ENCODE results near the gene ARHGAP36. TPM values are rescaled to one million over a fixed set of nuclear protein-coding genes. Genes with fewer than 3 reads are reported as not detected.

Gene ARHGAP36
- total RNA-seq, 1 experiment from 2014 or later: 0.52 TPM

- no peak for TF ChIP-seq ATF2 (CRISPR knock-in tag; IDR thresholded peaks at IDR 0.05; ENCODE audit: borderline replicate concordance, low read depth)
- no peak for TF ChIP-seq PREB (CRISPR knock-in tag; IDR thresholded peaks at IDR 0.05; ENCODE audit: borderline replicate concordance)
- no peak for TF ChIP-seq MLX (CRISPR knock-in tag; IDR thresholded peaks at IDR 0.05)
Measured at GRCh38 chrX:131061306-131061705, 3.2 kb downstream of the ARHGAP36 start (continued).

- ATAC-seq: no peak
- H3K4me3 Mint-ChIP-seq: no peak overlapping the region
- POLR2A ChIA-PET: no interaction called here
- CTCF ChIA-PET: interaction anchor here (0.6 to 1.3 kb wide), 9 partner anchors 9 to 612 kb away, joined by 3 to 6 read pairs (median 5); no protein-coding TSS in a partner anchor
- H3K36me3 Mint-ChIP-seq: no peaks in the 10 kb centered on the region
- DNase-seq (ENCODE audit: low spot score): no peak
- H3K27me3 Mint-ChIP-seq (ENCODE audit: low read depth): peaks cover 27% of the 10 kb centered on the region
- H3K9me3 Mint-ChIP-seq: no peaks in the 10 kb centered on the region
- no peak overlapping the region for H3K27ac Mint-ChIP-seq
- peaks cover 26% of the 10 kb centered on the region for H3K4me1 Mint-ChIP-seq
- TF ChIP-seq SMAD3 (CRISPR knock-in tag; IDR thresholded peaks at IDR 0.05; ENCODE audit: borderline replicate concordance) (no peak), PRDM15 (CRISPR knock-in tag; IDR thresholded peaks at IDR 0.05) (no peak), IRF2 (CRISPR knock-in tag; IDR thresholded peaks at IDR 0.05; ENCODE audit: borderline replicate concordance, low read depth) (no peak), FOXP1 (CRISPR knock-in tag; IDR thresholded peaks at IDR 0.05; ENCODE audit: borderline replicate concordance) (no peak), CBFB (CRISPR knock-in tag; IDR thresholded peaks at IDR 0.05; ENCODE audit: low read depth) (no peak), AR (CRISPR knock-in tag; IDR thresholded peaks at IDR 0.05) (no peak), ELF4 (CRISPR knock-in tag; IDR thresholded peaks at IDR 0.05; ENCODE audit: low read depth) (no peak), SMAD4 (CRISPR knock-in tag; IDR thresholded peaks at IDR 0.05) (no peak), E2F1 (CRISPR knock-in tag; IDR thresholded peaks at IDR 0.05) (no peak), FOXP4 (CRISPR knock-in tag; IDR thresholded peaks at IDR 0.05) (no peak), JUN (CRISPR knock-in tag; IDR thresholded peaks at IDR 0.05) (no peak), HMGXB4 (CRISPR knock-in tag; IDR thresholded peaks at IDR 0.05) (no peak), ZNF512 (CRISPR knock-in tag; IDR thresholded peaks at IDR 0.05; ENCODE audit: borderline replicate concordance) (no peak), ETV6 (CRISPR knock-in tag; IDR thresholded peaks at IDR 0.05) (no peak), ZNF219 (CRISPR knock-in tag; IDR thresholded peaks at IDR 0.05; ENCODE audit: borderline replicate concordance) (no peak), RORB (CRISPR knock-in tag; IDR thresholded peaks at IDR 0.05) (no peak)
Measured at GRCh38 chrX:131063613-131064012, 5.5 kb downstream of the ARHGAP36 start.
